GM18508 (cell line): Measurements from ENCODE around the gene RASAL2.
"Not testable (repeated sequence)": the region's sequence is repeated elsewhere in the genome, so short reads cannot be mapped to it uniquely, and the experiment has no call there.

Experiments
- ATAC-seq: cut with Tn5 transposase; IDR thresholded peaks from one replicate; pipeline ENCODE4 v1.9.1; 2021; ENCODE audit warnings: moderate number of reproducible peaks; ENCODE audit not compliant: insufficient read depth, unreplicated experiment

The RASAL2 gene

DNA sequence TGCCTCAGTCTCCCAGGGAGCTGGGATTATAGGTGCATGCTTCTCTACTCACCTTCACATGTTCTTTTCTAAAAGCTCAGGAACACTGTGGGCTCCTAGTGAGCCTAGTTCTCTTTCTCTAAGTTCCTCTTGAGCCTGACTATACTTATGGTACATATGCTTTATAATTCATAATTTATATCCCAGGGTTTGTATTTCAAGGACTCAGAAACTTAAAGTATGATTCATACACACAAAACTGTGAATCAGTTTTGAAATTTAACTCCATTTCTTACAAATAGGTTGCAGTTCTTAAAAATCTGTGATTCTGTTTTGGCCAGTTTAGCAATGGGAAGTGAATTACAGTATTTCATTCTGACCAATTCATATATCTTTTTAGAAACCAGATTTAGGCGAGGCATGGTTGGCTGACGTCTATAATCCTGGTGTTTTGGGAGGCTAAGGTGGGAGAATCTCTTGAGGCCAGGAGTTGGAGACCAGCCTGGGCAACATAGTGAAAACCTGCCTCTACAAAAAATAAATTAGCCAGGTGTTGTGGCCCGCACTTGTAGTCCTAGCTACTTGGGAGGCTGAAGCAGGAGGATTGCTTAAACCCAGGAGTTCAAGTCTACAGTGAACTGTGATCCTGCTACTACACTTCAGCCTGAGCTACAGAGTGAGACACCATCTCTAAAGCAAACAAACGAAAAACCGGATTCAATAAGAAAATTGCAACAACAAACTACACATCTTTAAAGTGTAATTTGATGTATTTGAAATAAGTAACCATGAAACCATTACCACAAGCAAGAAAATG, 15.6 kb downstream of the RASAL2 start:
- ATAC-seq = no peak

DNA sequence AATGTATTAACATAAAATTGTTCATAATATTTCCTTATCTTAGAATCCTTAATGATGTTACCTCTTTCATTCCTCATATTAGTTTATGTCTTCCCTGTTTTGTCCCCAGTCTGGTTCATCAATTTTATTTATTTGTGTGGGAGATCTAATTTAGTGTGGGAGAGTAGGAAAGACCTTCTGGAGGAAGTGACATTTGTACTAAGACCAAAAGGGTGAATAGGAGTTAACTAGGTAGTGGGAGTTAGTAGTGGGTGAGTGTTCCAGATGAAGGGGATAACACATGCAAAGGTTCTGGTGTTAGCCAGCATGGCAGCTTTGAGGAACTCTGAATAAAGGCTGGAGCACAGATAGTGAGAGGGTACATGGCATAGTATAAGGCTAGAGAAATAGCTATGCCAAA, 21.4 kb downstream of the RASAL2 start:
- ATAC-seq = no peak

DNA sequence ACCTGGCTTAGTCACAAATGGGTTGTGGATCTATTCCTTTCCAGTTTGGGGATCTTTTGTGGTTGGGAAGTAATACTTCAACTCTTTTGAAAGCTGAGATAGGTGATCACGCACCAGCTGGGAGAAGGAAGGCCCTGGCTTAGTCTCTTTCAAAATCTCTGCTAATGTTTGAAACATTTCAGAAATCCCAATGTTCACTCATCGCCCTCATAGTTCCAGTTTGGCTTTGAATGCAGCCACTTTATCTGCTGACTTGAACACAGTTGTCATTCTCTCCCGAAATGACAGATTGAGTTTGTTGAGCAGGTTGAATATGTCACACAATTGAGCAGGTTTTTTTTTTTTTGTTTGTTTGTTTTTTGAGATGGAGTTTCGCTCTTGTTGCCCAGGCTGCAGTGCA, 24.6 kb downstream of the RASAL2 start:
- no peak for ATAC-seq

DNA sequence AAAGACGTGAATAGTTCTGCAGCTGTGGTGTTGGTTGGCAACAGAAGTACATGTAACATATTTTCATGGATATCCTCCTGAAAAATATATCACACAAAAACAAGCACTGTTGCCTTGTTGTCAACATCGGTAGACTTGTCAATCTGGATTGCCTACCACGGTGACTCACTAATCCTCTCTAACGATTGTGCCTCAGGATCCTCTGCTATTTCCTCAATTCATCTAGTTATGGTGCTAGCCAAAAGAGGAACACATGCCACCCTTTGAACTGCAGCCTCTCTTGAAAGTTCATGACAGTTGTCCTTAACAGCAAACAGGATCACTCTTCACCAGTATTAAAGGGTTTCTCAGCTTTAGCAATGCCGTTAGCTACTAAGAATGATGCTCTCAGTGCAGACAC, 25.7 kb downstream of the RASAL2 start:
- no peak for ATAC-seq

DNA sequence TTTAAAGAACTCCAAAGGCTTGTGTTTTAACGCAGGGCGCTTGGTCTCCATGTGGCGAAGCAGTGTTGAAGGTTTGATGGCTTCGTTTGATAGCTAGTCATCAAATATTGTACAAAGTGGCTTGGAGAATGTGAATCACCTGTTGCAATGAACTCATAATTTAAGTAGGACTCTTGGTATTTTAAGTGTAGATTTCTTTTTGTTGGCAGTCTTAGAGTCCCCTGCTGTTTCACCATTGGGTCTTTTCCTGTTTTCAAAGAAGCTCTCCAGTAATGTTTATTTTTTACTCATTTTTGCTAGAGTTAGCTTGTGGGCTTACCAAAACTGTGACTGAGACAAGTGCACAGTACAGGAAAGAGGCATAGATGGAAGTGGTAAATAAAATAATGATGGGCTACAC, 26.2 kb downstream of the RASAL2 start:
- ATAC-seq = no peak

DNA sequence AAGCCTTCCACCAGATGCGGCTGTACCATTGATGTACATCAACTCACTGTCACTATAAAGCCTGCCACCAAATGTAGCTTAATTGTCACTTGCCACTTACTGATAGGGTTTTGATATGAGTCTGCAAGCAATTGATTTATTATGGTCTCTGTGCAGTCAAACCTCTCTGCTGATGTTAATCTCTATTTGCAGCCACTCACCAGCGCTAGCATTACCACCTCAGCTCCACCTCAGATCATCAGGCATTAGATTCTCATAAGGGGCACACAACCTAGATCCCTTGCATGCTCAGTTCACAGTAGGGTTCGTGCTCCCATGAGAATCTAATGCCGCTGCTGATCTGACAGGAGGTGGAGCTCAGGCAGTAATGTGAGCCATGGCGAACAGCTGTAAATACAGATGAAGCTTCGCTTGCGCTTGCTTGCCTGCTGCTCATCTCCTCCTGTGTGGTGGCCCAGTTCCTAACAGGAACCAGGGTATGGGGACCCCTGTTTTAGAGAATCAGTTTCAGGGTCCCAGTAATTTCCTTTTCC, 26.7 kb downstream of the RASAL2 start:
- not testable (repeated sequence) for ATAC-seq

DNA sequence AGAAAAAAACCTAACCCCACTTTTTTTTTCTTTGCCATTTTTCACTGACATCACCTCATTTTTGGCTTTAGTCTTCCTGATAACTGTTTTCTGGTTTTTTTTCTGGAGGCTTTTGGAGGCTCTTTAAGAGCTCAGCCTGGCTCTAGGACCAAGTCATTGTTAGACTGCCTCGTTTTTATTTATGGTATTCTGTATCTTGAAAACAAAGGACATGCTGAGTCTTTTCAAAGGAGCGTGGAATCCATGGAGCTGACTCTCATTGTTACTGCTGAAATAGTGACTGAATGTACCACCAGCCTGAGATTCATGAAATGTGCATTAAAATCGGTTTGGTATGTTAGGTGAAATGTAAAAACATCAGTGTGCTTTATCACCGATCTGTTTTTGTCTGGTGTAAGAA, 28.0 kb downstream of the RASAL2 start:
- ATAC-seq = no peak

DNA sequence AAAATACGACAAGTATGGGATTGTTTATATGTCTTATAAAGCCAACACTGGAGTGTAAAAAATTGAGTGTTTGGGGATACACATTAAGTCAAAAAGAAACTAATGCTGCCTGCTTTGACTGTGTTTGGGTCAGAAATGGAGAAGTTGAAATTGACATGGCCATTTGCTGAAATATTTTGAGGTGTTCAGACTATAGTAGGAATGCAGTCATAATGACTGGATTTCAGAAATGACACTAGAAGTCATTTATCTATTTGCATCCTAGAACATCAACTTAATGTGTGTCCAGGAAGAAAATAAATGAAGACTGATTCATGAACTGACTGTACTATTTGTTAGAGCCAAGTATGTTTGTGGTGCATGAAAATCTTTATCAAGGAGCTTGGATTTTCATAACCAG, 28.4 kb downstream of the RASAL2 start:
- ATAC-seq = no peak

DNA sequence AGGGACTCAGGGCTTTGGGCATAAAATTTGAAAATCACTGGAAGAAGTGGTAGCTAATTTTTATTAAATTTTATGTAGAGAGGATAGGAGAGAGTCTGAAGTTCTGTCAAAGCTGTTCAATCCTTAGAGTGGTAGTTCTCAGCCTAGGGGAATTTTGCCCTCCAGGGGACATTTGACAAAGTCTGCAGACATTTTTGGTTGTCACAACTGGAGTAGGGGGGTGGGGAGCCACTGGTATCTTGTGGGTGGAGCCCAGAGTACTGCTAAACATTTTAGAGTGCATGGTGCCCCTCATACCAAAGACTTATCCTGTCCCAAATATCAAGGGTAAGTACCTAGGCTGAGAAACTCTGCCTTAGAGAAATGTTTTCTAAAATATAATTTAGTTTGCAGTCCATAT, 30.2 kb downstream of the RASAL2 start:
- no peak for ATAC-seq

DNA sequence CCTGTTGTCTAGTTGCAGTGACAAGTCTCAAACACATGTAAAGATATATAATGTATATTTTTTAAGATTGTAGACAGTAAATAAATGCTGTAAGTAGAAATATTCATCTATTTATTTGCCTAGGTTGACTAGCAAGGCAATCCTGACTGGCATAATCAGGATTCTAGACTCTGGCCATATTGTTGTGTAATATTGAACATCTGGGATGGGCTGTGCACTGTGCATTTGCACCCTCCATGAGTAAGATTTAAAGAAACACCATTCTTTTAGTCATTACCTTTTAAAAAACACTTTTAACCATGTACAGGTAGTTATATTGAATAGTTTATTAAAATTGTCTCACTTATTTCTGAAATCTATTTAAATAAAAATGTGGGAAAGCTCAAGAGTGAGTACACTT, 32.4 kb downstream of the RASAL2 start:
- no peak for ATAC-seq

DNA sequence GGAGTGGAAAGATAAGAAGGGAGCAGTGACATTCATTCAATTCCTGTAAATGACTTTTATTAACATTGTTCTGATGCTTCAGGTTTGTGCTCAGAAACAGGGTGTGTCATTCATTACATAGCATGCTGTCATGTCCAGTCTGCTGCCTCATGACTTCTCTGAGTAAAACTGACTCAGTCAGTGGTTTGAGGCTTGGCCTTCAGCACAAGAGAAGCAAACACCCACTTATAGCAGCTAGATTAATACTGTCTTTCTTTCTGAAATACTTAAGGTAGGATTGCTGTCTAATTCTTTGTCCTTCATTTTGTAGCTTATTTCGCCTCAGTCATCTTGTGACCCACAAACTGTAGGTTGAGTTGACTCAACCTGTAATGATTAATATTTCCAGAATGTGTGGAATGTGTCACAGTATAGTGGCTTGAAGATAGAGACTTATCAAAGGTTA, 32.9 kb downstream of the RASAL2 start:
- no peak for ATAC-seq

DNA sequence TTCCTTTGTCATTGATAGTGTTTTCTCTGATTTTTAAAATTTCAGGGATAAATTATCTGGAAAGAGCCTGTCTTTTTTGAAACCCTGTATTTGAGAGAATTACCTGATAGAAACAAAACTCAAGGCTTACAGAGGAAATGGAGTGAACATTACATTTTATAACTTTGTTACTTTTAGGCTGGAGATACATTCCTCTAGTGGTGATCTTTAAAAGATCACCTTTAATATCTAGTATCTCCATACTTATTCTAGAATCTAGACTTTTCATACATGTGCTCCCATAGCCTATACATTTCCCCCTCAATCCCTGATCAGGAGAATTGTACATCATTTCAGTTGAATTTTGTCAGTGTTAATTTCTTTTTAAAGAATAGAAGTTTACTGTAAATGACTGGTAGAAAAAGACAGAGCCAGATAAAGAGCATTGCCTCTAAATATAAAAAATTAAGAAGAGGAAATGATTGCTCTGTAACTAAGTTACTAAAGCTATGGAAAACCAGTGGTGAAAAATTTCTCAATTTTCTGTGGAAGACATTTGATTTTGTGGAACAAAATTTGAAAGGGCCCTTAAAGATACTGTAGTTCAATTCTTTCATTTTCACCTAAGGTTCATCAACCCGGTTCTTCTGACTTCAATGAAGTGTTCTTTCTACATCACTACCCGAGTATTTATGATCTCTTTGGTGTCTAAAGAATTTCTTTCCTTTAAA, 33.7 kb downstream of the RASAL2 start:
- no peak for ATAC-seq

DNA sequence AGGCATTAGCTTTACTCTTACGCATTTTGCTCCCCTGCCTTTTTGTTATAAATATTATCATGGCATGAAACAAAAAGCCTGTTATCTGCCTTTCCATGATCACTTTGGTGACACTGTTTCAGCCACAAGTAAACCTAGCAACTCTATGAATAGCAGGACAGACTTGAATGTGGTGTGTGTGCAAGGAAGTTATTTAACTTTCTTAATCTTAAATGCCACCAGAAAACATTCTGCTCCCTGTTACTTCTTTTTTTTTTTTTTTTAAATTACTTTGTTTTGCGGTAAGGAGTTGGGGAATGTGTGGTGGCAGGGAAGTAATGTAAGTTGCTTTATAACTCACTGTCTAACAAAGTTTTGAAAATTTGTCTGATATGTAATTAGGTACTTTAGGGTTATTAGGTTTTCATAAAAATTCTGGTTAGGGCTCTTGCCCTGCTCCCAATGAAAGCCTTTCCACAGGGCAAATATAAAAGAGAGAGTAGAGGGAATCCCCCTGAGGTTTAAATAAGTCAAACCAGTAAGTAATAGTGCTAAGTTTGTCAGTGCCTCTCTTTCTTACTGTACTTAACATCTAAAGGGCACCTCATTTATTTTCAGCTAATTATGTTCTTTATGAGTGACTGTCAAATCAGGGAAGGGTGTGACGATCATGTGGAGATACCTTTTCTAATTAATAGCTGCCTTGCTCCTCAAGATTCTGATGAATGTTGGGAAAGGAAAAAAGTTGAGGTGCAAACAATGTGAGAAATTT, 39.5 kb downstream of the RASAL2 start:
- ATAC-seq = no peak

DNA sequence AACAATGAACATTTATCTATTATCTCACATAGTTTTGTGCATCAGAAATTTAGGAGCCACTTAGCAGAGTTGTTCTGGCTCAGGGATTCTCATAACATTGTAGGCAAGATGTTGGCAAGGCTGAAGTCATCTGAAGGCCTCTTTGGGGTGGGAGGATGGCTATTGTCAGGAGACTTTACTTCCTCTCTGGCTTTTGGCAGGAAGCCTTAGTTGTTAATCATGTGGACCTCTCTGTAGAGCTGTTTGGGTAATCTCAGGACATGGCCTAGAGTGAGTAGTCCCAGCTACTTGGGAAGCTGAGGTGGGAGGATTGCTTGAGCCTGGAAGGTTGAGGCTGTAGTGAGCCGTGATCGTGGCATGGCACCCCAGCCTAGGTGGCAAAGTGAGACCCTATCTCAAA, 40.2 kb downstream of the RASAL2 start:
- no peak for ATAC-seq

DNA sequence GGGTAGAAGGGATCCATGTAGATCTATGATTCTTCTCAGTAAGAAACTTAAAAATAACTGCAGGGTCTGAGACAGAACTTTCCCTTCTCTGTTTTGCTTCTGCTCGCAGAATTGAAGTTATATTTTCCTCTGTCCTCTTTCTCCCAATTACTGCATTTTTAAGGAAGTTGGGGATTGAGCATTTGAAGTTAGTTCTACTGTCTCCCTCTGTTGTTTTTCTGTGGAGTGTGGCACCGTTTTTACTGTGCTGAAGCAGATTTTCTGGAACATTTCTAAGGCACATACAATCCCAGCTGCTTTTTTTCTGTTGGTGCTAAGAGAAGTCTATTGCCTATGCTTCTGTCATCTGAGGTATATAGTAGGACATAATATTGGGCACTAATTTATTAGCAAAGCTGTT, 43.3 kb downstream of the RASAL2 start:
- ATAC-seq = no peak

DNA sequence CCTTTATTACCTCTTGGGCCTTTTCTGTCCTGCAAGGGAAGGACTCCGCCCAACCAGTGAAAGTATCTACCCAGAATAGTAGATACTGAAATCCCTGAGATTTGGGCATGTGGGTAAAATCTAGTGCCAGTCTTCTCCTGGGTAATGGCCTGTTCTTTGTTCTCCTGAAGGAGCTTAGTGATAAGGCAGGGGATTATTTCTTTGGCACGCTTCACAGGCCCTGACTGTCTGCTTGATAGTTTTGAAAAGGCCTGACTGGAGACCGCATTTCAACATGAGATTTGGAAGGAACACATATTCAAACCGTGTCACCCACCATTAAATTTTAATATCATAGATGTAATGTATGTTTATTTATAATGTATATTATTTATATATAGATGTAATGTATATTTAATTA, 48.9 kb downstream of the RASAL2 start:
- no peak for ATAC-seq

DNA sequence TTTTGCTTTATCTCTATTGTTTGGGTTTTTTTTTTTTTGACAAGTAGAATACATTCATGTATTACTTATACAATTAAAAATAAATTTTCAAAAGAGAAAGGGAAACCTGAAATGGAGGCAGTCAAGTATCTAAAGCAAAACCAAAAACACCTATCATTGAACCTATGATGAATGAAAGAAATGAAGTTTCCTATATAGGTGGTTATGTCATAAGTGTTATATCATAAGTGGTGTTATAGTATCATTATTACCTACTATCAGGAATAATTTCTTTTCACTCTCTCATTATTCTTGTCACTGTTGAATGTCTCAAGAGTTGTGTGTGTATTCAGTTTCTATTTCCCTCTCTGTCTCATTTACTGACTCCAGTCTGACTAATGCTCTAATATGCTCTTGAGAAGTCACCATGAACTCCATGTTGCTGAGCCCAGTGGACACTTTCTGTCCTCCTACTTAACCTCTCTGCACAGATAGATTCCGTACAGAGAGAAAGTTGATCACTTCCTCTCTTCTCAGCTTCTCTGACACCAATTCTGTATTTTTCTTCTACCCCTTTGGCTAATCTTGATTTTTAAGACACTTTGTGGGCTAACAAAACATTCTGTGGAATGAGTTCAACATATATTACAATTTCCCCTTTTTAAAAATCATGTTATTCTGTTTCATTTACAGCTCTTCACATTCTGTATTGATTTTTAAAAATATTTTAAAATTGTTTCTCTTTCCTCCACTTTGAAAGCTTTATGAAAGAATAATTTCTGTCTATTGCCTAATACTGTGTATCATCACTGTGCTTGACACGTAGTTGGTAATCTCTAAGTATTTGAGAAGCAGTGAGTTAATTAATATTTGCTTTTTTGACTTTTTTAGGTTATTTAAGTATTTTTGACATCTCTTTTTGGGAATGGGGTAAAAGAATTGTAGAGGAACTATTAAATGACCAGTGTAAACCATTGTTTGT, 50.1 kb downstream of the RASAL2 start:
- ATAC-seq = no peak

DNA sequence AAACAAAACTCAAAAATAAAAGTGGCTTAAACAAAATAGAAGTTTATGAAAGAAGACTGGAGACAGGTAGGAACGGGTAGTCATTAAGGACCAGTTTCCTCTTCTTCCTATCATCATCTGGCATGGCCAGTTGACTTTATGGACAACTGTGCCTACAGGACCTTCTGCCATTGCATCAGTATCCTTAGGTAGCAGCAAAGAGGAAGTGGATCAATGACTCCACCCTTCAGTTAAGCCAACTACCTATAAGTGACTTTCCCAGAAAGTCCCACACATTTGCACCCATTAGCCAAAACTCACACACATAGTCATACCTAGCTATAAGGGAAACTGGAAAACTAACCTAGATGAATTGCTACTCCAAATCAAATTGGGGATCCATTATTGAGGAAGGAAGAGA, 51.7 kb downstream of the RASAL2 start:
- no peak for ATAC-seq

DNA sequence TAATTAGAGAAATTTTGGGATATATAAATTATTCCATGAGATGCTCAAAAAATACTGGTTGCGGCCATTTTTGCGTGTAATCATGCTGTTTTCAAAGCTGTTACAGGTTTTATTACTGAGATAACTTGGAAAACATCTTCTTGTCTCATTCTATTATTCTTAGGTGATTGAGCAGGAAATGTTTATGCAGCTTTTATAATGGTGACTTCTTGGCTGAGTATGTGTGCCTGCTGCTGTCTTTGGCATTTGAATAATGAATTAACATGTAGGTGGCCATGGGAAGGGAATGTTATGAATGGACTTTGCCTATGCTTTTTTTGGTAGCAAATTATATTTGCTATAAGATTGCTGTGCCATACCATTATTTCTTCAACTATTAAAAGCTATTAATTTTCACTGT, 52.5 kb downstream of the RASAL2 start:
- ATAC-seq = no peak

DNA sequence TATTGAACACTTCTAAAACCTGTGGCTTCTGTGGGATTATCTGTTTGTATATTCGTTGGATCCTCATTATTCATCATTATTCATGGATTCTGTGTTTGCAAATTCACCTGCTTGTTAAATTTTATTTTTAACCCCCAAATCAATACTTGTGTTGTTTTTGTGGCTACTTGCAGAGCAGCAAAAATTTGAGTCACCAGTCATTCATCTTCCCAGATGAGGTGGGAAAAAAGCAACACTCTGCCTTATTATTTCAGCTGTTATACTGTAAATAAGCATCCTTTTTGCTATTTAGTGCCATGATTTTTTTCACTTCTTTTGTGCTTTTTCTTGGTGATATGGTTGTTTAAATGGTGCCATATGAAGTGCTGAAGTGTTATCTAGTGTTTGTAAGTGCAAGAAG, 56.7 kb downstream of the RASAL2 start:
- ATAC-seq = no peak
